IMR-90 (cell line): ENCODE data around the gene MYOM1. TPM values are rescaled to one million over a fixed set of nuclear protein-coding genes. Genes with fewer than 3 reads are reported as not detected.

Source experiments
- ATAC-seq: fragments of 200-7000 bp; cut with Tn5 transposase; 2 replicates; pipeline ENCODE4 v1.9.1; 2020; ENCODE audit warnings: low read depth, mild to moderate bottlenecking, moderate library complexity
- BruUV-seq: library from RNA; stranded (reverse); fragments of 400-500 nt; replicated peaks from 2 replicates; lab custom pipeline; 2021; lab: Mats Ljungman, UMichigan
- CTCF ChIA-PET: fragments of 300-600 bp; formaldehyde crosslinking; extraction: SDS; loops from one replicate; lab custom pipeline; 2021; ENCODE audit warnings: antibody characterized with exemption; lab: Yijun Ruan, JAX
- POLR2A ChIA-PET: fragments of 300-600 bp; sonication (Branson Sonifier 250); formaldehyde crosslinking; loops from one replicate; lab custom pipeline; 2022; ENCODE audit warnings: antibody characterized with exemption; ENCODE audit not compliant: unreplicated experiment; lab: Charles Lee
- DNase-seq: peaks from one replicate; pipeline ENCODE4 v3.0.0; 2013
- H2AFZ ChIP-seq: replicated peaks from 2 replicates; pipeline ENCODE3; 2013; ENCODE audit warnings: low read length, mild to moderate bottlenecking; ENCODE audit not compliant: poor library complexity
- H2AK5ac ChIP-seq: 2 replicates; pipeline ENCODE4 v1.6.1; 2013; ENCODE audit warnings: low read depth, low read length, inconsistent platforms
- H2AK9ac ChIP-seq: replicated peaks from 2 replicates; pipeline ENCODE3; 2013; ENCODE audit warnings: mild to moderate bottlenecking, low read depth, low read length, moderate library complexity; ENCODE audit not compliant: poor library complexity
- H2BK120ac ChIP-seq: 2 replicates; pipeline ENCODE4 v1.6.1; 2013; ENCODE audit warnings: low read depth, low read length, inconsistent platforms
- H2BK15ac ChIP-seq: 3 replicates; pipeline ENCODE4 v1.6.1; 2013; ENCODE audit warnings: low read depth, low read length, inconsistent platforms
- H2BK20ac ChIP-seq: 2 replicates; pipeline ENCODE4 v1.6.1; 2013; ENCODE audit warnings: low read depth, mild to moderate bottlenecking, inconsistent platforms, low read length, moderate library complexity
- H2BK5ac ChIP-seq: 2 replicates; pipeline ENCODE4 v1.6.1; 2013; ENCODE audit warnings: mild to moderate bottlenecking, low read depth, low read length, inconsistent platforms; ENCODE audit not compliant: poor library complexity, severe bottlenecking
- H3K14ac ChIP-seq: replicated peaks from 2 replicates; pipeline ENCODE4 v1.6.1; 2013; ENCODE audit warnings: low read depth, low read length, inconsistent platforms
- H3K18ac ChIP-seq: 2 replicates; pipeline ENCODE4 v1.6.1; 2013; ENCODE audit warnings: low read depth, low read length, control low read depth
- H3K23ac ChIP-seq: 2 replicates; pipeline ENCODE4 v1.6.1; 2013; ENCODE audit warnings: low read depth, low read length, inconsistent platforms
- H3K27ac ChIP-seq: 2 replicates; pipeline ENCODE4 v1.5.1; 2013; ENCODE audit warnings: mild to moderate bottlenecking, control low read depth, low read length; ENCODE audit not compliant: insufficient read depth
- H3K27me3 ChIP-seq: 2 replicates; pipeline ENCODE4 v1.6.1; 2013; ENCODE audit warnings: low read length; ENCODE audit not compliant: control insufficient read depth, insufficient read depth
- H3K36me3 ChIP-seq: 2 replicates; pipeline ENCODE4 v1.6.1; 2013; ENCODE audit warnings: low read length, mixed read lengths; ENCODE audit not compliant: control insufficient read depth, insufficient read depth
- H3K4ac ChIP-seq: 2 replicates; pipeline ENCODE4 v1.6.1; 2013; ENCODE audit warnings: low read depth, low read length, inconsistent platforms
- H3K4me1 ChIP-seq: 2 replicates; pipeline ENCODE4 v1.6.1; 2013; ENCODE audit warnings: low read length, mixed read lengths; ENCODE audit not compliant: control insufficient read depth, insufficient read depth
- H3K4me2 ChIP-seq: 2 replicates; pipeline ENCODE4 v1.6.1; 2013; ENCODE audit warnings: low read depth, mild to moderate bottlenecking, control low read depth, low read length, moderate library complexity
- H3K4me3 ChIP-seq: 2 replicates; pipeline ENCODE4 v1.5.1; 2013; ENCODE audit warnings: low read depth, mild to moderate bottlenecking, control low read depth, low read length, moderate library complexity; ENCODE audit not compliant: insufficient read depth
- H3K56ac ChIP-seq: 2 replicates; pipeline ENCODE4 v1.6.1; 2013; ENCODE audit warnings: low read length, inconsistent platforms; ENCODE audit not compliant: insufficient read depth; ENCODE audit errors: extremely low read depth
- H3K79me1 ChIP-seq, 2 experiments: 2 replicates each; pipeline ENCODE4 v1.6.1; 2013; ENCODE audit warnings: low read length in 2 of 2, inconsistent platforms in 1 of 2, low read depth in 1 of 2
- H3K9ac ChIP-seq: 2 replicates; pipeline ENCODE4 v1.6.1; 2013; ENCODE audit warnings: low read depth, low read length, control low read depth
- H3K9me1 ChIP-seq: 2 replicates; pipeline ENCODE4 v1.6.1; 2013; ENCODE audit warnings: low read length, inconsistent platforms; ENCODE audit not compliant: insufficient read depth
- H3K9me3 ChIP-seq: 2 replicates; pipeline ENCODE4 v1.6.1; 2013; ENCODE audit warnings: low read length; ENCODE audit not compliant: control insufficient read depth, insufficient read depth
- H4K20me1 ChIP-seq: 2 replicates; pipeline ENCODE4 v1.6.1; 2013; ENCODE audit warnings: low read length, inconsistent platforms; ENCODE audit not compliant: insufficient read depth
- H4K5ac ChIP-seq: 2 replicates; pipeline ENCODE4 v1.6.1; 2013; ENCODE audit warnings: mild to moderate bottlenecking, low read depth, low read length, control low read depth
- H4K8ac ChIP-seq, 2 experiments: 2 replicates each; pipeline ENCODE4 v1.6.1; 2013; ENCODE audit warnings: low read depth in 2 of 2, low read length in 2 of 2, control low read depth in 1 of 2, inconsistent platforms in 1 of 2
- H4K91ac ChIP-seq: 2 replicates; pipeline ENCODE4 v1.6.1; 2013; ENCODE audit warnings: low read depth, low read length, inconsistent platforms; ENCODE audit not compliant: insufficient read depth
- CEBPB ChIP-seq: IDR thresholded peaks from 2 replicates; pipeline ENCODE4 v1.6.1; 2012; ENCODE audit warnings: low read depth, low read length, improper control_type of control experiment
- FOS ChIP-seq: fragments of 150-350 bp; IDR thresholded peaks from 2 replicates; pipeline ENCODE4 v1.6.1; 2016; ENCODE audit warnings: low read depth, low read length
- MAZ ChIP-seq: IDR thresholded peaks from 2 replicates; pipeline ENCODE4 v1.6.1; 2012; ENCODE audit warnings: low read depth, mild to moderate bottlenecking, low read length, improper control_type of control experiment, moderate library complexity, borderline replicate concordance
- WGBS, 2 experiments: methylation state at CpG; one replicate each; pipeline versions ENCODE4 v1.1.5 to v1.1.7; 2013; ENCODE audit warnings: missing lambda C conversion rate in 2 of 2; ENCODE audit not compliant: insufficient read length in 1 of 2; ENCODE audit errors: extremely low coverage in 2 of 2; 5-methylcytosine and 5-hydroxymethylcytosine counted together
- dilution Hi-C: fragments of 300-500 bp; cut with HindIII; formaldehyde crosslinking; loops from one replicate; pipeline ENCODE4 v1.14.3; 2018; ENCODE audit warnings: low sequenced_read_pairs; ENCODE audit not compliant: unreplicated experiment
- in situ Hi-C: fragments of 300-500 bp; cut with MboI; formaldehyde crosslinking; loops from 3 replicates; pipeline ENCODE4 v1.14.3; 2019; ENCODE audit warnings: low sequenced_read_pairs, inconsistent platforms, mixed read lengths
- intact Hi-C: fragments of 100-400 bp; cut with micrococcal nuclease; formaldehyde crosslinking; loops from 2 replicates; pipeline ENCODE4 v1.10.0; 2022
- polyA plus RNA-seq, 3 experiments: library from polyadenylated mRNA; depleted of rRNA; stranded (reverse); fragments of >200 nt; gene quantifications; 2 replicates each; pipeline ENCODE4 v1.2.3, GENCODE V29; 2012; ENCODE audit warnings: low replicate concordance in 1 of 3
- total RNA-seq: library from RNA; depleted of rRNA; stranded (reverse); fragments of >200 nt; gene quantifications from 2 replicates; pipeline ENCODE4 v1.2.3, GENCODE V29; 2012
- TF ChIP-seq, protein P1 (sequence below): fragments of 150-350 bp; IDR thresholded peaks from 2 replicates; pipeline ENCODE4 v1.6.1; 2017; ENCODE audit warnings: mild to moderate bottlenecking, antibody characterized with exemption, low read length, low read depth

The MYOM1 gene
- total and polyA plus RNA-seq, 2 of the 4 experiments (the other 2 are of a cell fraction) = under 0.01 to 0.10 TPM

- POLR2A ChIA-PET = no interaction called here
- Histone ChIP-seq H3K4me2 (no peak overlapping the region), H2BK15ac (no peak overlapping the region), H2BK120ac (no peak overlapping the region), H3K23ac (peak overlapping the region; percentile 64; the same call in 1 of the 2 replicates), H3K9me3 (no peaks in the 10 kb centered on the region), H3K9ac (no peak overlapping the region), H2AFZ (no peak overlapping the region), H3K4me1 (peaks cover 16% of the 10 kb centered on the region), H4K20me1 (peaks cover 37% of the 10 kb centered on the region), H3K79me1 (peaks cover 30 to 61% of the 10 kb centered on the region in 2 experiments), H4K8ac (no peak overlapping the region), H4K91ac (no peak overlapping the region), H3K36me3 (peaks cover 35% of the 10 kb centered on the region), H3K56ac (no peak overlapping the region), H3K14ac (peak overlapping the region; percentile 22; the same call in 1 of the 2 replicates), H2AK9ac (no peak overlapping the region), H3K27ac (peak overlapping the region; percentile 60; the same call in 1 of the 2 replicates), H3K4me3 (no peak overlapping the region), H2BK5ac (peak overlapping the region; percentile 89), H2BK20ac (no peak overlapping the region), H2AK5ac (no peak overlapping the region; the same call in 1 of the 2 replicates), H3K4ac (peak overlapping the region; percentile 19; the same call in 1 of the 2 replicates), H4K5ac (0 out of 2 replicates have a peak overlapping the region, but pooled peaks have one; percentile 32), H3K9me1 (no peaks in the 10 kb centered on the region), H3K18ac (no peak overlapping the region; the same call in 1 of the 2 replicates), H3K27me3 (no peaks in the 10 kb centered on the region)
- intact Hi-C loops = no loop called here
- in situ Hi-C loops = no loop called here
- CTCF ChIA-PET = no interaction called here
- WGBS, 2 experiments = no CpG with 5 or more reads among the region's 4 CpGs
- dilution Hi-C loops = no loop called here
- DNase-seq (no peak), ATAC-seq (no peak)
- no TSS peak for BruUV-seq
- TF ChIP-seq MAZ (no peak), CEBPB (no peak), FOS (no peak)
- TF ChIP-seq, protein P1, sequence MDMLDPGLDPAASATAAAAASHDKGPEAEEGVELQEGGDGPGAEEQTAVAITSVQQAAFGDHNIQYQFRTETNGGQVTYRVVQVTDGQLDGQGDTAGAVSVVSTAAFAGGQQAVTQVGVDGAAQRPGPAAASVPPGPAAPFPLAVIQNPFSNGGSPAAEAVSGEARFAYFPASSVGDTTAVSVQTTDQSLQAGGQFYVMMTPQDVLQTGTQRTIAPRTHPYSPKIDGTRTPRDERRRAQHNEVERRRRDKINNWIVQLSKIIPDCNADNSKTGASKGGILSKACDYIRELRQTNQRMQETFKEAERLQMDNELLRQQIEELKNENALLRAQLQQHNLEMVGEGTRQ = no peak
These were observed 35.0 kb upstream of the MYOM1 start for GRCh38 chr18:3254725-3255124.
